GM18868 (cell line): ENCODE data around the gene DPF3.

ENCODE experiments used
- ATAC-seq: cut with Tn5 transposase; IDR thresholded peaks from one replicate; pipeline ENCODE4 v1.9.1; 2021; ENCODE audit warnings: mild to moderate bottlenecking, moderate library complexity; ENCODE audit not compliant: unreplicated experiment

The DPF3 gene

DNA sequence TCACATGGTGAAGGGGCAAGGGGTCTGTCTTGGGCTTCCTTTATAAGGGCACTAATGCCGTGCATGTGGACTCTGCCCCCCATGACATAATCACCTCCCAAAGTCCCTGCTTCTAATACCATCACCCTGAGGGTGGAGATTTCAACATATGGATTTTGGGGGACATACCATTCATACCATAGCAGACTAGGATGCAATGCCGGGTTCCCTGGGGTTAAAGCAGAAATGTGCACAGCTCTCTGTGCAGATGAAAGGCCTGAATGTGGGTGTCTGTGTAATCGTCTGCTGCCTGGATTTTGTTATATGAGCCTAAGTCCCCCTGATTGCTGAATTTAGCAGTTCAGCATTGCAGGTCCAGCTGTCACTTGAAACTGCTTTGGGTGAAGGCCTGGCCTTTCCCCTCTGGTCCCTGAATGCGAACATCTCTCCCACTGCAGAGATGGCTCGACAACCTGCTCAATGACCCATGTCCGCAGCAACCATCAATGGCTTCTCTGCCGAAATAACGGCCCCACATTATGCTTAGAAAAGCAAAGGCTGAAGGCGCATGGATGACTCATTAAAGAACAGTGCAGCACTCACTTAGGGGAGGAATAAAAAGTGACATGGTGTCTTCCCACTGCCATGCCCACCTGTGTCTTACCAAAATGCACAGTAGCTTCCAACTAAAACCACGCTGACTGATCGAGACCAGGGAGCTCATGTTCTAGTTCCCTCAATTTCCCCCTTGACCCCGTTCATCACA, 286.3 kb downstream of the DPF3 start:
- ATAC-seq, result no peak

DNA sequence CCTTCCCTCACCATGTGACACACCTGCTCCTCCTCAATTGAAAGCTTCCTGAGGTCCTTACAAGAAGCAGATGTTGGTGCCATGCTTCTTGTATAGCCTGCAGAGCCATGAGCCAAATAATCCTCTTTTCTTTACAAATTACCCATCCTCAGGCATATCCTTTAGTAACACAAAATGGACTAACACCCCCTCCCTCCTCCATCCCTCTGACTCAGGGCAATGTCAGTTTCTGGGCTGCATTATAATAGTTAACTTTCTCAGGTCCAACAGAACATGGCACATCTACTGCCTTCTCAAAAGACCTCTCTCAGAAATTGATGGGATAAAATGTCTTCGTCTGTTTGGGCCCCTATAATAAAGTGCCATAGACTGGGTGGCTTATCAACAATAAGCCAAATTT, 287.0 kb downstream of the DPF3 start:
- ATAC-seq, result no peak

DNA sequence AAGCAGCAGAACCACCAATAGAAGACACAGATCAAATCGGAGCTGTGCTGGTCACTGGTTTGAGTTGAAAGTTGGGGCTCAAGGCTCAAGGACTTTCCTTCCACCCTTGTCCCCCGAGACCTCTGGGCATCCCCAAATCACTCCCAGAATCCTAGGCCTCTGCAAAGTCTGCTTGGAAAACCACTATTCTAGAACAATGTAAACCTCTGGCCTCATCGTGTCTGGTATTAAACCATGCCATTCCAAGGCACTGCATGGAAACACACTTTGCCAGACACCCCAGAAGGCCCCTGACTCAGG, 288.0 kb downstream of the DPF3 start:
- no peak for ATAC-seq

DNA sequence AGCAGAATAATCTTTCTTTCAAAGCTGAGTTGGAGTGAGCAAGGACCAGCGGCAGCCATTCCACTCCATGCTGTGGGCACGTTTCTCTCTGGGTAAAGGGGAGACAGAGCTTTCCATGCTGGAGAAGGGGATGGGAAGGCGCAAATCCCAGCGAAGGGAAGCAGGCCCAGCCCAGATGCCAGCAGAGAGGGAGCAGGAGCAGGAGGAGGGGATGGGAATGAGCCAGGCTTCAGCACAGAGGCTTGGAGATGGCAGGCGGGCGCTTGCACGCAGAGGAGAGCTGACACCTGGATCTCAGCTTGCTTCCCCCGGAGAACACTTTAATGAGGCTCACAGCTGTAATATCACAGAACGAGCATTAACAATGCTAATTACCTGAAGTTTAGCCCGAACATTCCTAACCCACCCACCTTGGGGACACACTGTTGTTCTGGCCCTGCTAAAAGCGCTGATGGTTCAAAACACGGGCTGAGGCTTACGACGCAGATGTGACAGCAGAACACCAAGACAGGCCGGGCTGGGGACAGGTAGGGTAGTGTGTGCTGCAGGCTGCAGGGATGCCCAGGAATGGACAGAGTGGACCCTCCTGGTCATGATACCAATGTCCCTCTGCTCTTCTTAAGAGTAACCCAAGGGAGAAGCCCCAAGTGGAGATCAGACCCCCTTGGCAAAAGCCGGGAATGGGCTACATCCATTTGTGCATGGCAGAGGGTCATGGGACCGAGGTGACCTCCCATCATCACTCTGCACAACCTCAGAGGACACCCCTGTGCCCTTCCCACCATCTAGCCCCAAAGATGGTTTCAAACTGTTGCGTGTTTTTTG, 288.6 kb downstream of the DPF3 start:
- no peak for ATAC-seq

DNA sequence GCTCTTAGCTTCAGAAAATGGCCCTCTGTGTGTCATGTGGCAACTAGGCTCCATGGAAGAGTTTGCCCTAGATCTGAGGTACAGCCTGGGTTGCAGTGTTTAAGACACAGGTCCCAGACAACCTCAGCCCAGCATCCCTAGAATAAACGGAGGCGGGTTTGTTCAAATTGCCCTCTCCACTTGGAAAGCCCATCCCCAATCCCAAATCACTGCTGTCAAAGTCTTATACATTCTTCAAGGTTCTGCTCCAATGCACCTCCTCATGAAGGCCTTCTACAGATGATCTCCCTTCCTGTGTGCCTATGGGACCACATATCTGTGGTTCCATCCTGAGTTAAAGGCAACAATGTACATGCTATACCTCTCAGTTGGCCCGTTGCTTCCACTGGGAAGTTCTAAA, 289.8 kb downstream of the DPF3 start:
- ATAC-seq, result no peak

DNA sequence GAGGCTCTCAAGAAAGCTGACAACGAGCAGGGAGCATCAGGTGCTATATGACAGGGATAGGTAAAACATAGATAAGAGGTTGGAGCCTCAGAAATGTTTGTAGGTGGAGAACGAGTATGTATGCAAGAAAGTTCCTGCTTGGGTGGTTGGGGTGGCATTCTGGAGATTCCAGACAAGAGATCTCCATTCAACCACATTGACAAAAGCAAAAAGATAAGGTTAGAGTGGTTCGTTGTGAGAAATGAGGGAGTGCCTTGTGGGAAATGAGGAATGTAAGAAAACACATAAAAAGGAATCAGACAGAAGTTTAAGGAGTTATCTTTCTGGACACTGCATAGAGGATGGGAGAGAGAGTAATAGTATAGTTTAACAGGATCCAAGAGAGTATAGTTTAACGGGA, 290.3 kb downstream of the DPF3 start:
- no peak for ATAC-seq

DNA sequence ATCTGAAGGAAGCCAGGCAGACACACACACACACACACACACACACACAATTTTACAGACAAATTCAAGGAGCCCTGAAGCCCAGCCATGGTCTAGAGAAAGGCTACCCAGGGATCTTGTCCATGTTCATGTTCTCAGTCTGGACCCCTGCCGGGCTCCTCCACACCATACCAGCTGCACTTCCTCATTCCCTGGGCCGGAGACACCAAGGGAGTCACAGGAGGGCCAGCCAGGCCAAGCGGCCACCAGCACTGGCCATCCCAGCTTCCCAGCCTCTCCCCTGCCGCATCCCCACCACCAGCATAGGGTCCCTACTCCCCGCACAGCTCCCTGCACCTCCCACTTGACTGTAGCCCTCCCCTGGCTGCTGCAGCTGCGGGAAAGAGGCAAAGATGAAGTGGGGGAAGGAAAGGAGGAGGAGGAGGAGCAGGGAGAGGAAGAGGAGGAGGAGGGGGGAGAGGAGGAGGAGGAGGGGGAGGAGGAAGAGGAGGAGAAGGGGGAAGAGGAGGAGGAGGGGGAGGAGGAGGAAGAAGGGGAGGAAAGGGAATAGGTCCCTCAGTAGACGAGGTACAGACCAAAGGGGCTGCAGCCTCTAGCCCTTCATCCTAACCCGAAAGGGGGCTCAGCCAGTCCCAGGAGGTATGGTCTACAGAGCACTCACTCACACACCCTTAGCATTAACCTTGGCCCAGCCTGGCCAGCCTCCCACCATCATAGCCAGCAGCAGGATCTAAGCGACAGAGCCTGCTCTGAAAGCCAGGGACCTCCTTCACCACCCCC, 293.2 kb downstream of the DPF3 start:
- ATAC-seq, result no peak

DNA sequence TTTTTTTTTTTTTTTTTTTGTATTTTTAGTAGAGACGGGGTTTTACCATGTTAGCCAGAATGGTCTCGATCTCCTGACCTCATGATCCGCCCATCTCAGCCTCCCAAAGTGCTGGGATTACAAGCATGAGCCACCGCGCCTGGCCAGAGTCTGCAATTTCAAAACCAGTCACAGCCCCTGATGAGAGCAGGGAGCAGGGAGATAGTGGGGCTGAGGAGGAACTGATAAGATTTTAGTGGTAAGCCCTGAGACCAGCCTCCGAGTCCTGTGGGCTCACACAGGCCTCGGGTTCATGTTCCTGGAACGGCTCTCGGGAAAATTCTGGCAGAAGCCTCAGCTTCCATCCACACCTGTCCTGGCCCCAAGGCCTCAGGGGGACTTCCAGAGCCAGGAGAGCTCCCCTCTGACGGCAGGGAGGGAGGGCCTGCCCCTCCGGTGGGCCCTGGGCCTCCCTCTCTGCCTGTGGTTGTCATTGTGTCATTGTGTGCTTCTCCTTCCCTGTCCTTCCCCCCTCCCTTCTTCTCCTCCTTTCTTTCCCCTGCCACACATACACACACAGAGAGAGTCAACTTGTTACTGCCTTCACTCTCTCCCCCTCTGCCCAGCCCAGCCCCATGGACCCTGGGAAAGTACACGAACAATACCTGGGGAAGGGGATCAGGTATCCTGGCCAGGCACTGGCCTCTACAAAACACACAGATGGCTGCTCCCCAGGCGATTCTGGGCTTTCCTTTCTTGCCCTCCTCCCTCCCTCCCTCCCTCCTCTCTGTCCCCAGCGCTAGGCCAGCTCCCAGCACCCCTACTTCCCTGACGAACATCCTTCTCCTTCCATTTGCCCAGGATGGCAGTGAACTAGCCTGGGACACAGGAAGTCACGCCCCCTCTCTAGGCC, 294.1 kb downstream of the DPF3 start:
- ATAC-seq, result no peak

DNA sequence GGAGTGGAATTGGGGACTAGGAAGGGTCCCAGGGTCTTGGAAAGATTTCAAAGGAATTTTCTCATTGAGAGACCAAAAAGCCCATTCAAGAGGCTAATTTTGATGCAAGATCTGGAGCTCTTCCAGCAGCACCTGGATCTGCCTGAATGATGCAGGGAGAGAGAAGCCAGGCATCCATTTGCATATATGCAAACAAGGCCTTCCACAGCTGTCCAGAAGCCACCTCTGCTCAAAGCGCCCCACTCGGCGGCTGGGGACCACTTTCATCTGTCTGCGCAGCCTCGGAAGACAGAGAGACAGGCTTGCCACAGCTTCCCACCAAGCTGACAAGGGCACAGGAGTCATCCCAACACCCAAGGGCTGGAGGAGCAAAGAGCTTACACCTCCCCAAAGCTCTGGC, 295.6 kb downstream of the DPF3 start:
- no peak for ATAC-seq

DNA sequence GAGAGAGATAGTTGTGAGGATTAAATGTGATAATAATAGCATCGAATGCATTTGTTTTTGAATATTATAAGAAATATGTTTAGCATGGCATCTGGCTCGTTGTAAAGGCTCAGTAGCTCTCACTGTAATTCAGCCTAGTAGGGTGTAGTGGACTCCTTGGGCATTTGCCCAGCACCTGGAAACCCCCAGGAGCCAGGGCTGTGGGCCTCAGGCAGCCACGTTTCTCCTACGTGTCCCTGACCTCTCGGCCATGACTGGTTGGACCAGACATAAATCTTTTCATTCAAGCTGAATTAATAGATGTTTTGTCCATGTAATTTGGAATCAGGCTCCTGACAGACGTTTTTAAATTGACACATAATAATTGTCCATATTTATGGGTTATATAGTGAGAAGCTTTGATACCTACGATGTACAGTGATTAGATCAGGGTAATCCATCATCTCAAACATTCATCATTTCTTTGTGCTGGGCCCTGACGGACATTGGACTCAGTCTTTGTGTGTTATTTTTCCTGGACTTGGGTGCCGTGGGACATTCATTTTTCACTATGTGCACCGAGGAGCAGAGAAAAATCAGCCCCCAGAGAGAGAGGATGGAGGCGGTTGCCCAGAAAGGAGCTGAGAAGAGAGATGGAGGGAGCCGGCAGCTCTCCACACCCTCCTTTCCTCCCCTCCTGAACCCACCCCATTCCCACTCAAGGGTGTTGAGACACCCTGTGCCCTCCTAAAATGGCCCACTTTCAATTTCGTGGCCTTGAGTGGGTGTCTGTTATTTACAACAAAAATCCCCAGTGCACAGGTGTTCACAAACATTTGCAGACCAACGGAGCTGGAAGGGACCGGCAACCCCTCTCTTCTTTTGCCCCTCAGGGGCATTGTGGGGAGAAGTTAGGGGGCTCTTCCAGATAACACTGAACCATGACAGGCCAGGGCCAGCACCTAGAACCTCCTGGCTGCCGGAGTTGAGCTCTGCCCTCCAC, 296.4 kb downstream of the DPF3 start:
- ATAC-seq, result no peak

DNA sequence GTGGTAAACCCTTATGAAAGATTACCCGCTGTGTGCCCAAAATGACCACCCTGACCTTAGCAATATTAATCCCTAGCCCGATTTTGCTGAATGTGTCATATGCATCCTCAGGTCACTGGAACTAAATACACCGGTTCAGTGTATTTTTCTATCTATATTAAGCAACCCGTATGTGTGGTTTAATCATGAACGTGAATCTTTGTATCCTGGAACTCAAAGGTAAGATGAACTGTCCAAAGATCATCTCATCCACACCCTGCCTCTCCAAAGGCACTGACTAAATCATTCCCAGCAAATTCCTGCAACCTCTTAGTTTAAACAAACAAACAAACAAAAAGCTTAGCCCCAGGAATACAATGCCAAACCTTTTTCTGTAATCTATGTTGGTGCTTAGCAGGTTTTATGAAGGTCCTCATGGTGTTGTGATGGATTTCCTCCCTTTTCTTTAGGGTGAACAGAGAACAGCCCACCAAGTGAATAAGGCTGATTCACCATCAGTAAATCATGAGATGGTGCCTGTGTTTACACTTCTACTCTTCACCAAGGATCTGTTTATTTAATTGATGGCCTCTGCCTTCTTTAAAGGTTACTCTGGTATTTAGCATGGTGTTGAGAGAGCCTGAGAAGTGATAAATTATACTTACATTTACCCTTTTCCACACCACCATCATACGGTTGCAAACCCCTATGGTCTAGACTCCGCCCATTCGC, 298.6 kb downstream of the DPF3 start:
- no peak for ATAC-seq

DNA sequence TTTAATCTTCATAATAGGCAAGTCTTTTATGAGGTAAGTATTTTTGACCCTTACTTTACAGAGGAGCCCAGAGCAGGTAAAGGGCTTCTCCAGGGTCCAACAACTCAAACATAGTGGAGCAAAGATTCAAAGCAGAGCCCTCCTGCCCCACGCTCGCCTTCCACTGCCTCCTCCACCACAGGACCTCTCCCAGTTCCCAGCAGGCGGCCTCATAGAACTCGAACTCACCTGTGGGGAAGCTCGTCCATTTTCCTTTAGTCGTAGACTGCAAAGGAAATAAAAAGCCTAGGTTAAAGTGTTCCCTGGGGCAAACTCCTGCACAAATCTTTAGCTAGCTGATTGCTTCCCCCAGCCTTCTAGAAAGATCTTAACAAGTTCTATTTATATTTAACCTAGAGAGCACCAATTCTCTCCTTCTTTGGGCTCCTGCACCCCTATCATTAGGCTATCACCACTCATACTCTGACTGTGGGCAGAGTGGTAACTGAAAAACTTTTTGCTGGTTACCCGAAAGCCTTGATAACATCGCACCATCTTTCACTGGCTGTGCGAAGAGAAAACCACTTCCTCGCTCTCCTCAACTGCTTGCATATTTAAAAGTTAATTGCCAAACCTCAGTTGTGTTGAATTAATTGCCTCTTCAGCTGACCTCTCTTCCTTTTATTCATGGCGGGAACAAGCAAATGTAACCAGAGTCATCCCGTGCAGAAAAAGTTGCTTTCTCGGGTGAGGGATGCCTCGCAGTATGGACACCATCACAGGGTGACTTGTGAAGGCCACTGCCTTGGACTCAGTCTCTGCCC, 299.6 kb downstream of the DPF3 start:
- ATAC-seq, result peak; percentile 82

DNA sequence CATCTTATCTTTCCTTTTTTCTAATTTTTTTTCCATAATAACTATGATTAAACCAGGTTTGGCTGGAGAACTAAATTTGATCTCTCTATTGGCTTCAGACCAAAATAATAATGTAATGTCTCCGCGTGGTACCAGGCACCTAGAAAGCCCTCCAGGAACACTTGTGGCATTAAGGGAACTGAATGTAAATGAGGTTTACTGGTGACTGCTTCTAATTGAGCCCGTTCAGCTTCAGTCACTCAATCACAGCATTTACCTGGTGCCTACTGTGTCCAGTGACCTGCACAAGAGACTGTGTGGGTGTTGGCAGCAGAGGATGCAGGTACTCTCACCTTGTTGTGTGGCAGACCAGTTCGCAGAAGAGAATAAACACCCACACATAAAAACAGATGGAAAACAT, 302.5 kb downstream of the DPF3 start:
- no peak for ATAC-seq

DNA sequence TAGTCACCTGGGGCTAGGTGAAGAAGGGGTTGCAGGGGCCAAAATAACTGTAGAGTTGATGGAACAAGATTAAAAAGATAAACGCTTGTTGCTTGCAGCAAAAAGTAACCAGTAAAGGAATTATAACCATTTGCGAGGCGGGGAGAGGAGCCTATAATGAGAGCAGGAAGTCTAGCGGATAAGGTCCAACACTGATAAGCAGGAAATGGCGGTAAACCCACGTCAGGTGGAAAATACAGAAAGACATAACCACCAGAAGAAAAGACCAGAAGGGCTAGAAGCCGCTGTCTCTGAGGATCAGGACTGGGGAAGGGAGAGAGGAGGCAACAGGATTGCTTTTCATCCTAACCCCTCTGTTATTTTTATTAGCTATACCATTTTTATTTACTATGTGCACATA, 303.3 kb downstream of the DPF3 start:
- no peak for ATAC-seq

DNA sequence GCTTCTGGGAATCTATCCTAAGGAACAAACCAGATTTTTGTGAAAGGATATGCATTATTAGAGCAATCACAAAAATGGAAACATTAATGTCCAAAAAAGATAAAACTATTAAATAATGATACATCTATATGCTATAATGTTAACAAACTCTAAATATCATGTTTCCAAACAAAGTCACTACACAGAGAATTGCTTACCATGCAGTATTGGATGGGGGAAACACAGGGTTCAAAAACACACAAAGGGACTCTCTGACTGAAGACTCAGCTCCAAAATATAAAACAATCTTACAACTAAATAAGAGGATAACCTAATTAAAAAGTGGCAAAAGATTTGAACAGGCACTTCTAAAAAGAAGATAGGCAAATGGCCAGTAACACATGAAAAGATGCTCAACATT, 304.2 kb downstream of the DPF3 start:
- no peak for ATAC-seq

DNA sequence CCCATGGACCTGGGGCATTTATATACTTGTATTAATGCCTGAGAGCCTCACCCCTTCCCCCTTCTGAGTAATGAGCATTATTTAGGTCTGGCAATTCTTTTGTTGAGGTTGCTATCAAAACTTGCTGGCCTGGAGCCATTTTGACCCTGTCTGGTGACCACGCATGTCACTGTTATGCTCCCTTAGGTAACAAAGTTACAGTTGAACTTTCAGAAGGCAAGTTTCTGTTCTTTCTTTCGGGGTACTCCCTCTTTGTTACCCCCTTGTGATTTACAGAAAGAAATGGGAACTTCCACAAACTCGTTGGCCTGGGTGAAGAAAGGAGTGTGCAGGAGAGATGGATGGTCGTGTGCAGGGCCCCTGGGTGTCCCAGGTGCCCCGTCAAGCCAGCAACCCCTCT, 305.4 kb downstream of the DPF3 start:
- no peak for ATAC-seq

DNA sequence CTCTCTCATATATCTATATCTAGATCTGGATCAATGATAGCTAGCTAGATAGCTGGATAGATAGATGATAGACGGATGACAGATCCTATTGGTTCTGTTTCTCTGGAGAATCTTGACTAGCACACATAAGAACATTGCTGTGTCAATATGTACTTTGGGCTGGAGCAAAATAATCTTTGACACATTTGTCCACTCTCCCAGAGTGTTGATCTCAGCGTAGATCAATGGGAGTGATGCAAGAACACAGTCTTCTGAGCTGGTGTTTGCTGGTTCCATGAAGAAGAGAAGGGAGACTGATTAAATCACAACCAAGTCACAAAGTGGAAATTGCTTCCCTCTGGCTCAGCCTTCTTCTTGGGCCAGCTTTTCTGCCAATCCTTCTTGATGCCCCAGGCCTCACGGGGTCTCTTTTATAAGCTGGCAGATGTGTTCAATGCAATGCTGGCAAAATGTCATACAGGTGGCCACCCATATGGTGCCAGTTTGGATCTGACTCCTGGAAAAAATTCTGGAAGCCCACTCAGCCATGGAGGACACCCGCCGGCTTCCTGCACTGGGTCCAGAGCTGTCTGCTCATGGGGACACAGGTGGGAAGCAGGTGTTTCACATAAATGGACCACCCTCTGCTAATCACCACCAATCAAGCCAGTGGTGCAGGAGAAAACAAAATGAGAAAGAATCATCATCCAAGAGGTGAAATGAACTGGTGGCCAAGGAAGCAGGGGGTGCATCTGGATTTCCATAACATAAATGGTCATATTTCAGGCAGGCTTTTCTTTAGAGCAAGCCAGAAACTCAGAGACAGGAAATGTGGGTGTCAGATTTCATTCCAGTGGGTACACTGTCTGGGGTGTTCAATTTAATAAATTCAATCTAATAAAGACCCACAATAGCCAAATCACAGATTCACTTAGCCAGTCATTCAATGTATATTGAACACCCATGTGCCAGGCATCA, 310.3 kb downstream of the DPF3 start:
- ATAC-seq, result no peak
